NCI-H510A (cell line): ENCODE measurements around the gene TAS1R3.

ENCODE experiments used
- DNase-seq: peaks from one replicate; lab custom pipeline; 2025; lab: John Stamatoyannopoulos, UW

TAS1R3 gene

DNA sequence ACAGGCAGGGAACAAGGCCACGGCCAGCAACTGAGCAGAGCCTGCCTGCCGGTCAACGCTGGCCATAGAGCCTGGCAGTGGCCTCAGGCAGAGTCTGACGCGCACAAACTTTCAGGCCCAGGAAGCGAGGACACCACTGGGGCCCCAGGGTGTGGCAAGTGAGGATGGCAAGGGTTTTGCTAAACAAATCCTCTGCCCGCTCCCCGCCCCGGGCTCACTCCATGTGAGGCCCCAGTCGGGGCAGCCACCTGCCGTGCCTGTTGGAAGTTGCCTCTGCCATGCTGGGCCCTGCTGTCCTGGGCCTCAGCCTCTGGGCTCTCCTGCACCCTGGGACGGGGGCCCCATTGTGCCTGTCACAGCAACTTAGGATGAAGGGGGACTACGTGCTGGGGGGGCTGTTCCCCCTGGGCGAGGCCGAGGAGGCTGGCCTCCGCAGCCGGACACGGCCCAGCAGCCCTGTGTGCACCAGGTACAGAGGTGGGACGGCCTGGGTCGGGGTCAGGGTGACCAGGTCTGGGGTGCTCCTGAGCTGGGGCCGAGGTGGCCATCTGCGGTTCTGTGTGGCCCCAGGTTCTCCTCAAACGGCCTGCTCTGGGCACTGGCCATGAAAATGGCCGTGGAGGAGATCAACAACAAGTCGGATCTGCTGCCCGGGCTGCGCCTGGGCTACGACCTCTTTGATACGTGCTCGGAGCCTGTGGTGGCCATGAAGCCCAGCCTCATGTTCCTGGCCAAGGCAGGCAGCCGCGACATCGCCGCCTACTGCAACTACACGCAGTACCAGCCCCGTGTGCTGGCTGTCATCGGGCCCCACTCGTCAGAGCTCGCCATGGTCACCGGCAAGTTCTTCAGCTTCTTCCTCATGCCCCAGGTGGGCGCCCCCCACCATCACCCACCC, at the start of gene TAS1R3:
TSS of gene TAS1R3 (plus strand) at position 213 of the 898 bp plus-strand sequence. CDS start at position 279, 66 bp downstream.
- DNase-seq, result peak; percentile 63

DNA sequence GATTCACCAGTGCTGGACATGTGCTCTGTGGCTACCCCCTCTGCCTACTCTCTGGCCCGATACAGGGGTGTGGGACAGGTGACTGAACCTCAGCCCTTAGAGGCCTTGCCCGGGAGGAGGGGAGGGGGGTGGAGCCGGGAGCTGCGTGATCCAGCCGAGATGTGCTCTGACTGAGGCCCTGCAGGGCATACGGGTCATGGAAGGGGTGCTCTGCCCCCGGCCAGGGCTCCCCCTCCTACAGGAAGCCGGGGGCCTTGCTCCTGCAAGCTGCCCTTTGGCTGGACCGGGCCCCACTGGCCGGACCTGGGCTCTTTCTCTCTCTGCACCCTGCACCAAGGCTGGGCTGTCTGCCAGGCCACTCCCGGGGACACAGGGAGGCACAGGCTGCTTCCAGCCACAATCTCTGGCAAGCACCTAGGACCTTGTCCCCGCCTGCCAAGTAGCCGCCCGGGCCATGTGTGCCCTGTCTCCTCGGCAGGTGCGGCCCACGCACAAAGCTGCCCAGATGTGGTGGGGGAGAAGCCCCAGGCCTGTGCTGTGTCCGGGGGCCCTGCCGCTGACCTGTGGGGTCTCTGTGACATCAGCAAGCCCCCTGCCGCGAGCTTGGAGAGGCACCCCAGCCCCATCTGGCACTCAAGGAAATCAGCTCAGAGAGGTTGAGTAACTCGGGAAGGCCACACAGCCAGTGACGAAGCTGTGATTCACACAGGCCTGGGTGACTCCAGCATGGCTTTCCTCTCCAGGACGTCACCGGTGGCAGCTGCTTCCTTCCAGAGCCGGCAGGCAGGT, 49.4 kb upstream of the TAS1R3 start:
- peak; percentile 56 for DNase-seq

DNA sequence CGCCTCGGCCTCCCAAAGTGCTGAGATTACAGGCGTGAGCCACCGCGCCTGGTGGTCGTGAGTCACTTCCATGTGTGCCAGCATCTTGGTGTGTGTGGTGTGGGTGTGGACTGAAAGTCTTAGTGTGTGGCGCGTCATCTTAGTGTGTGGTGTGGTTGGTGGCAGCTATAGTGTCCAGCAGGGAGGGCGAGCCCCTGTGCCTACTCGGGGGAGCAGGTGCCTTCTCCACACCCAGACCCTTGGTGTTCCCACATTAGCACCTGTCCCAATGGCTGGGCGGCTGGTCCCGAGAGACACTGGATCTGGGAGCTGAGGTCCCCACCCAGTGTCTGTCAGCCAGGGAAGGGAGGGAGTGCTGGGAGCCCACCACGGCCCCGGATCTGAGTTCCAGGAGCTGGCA, 48.1 kb upstream of the TAS1R3 start:
- DNase-seq, result no peak

DNA sequence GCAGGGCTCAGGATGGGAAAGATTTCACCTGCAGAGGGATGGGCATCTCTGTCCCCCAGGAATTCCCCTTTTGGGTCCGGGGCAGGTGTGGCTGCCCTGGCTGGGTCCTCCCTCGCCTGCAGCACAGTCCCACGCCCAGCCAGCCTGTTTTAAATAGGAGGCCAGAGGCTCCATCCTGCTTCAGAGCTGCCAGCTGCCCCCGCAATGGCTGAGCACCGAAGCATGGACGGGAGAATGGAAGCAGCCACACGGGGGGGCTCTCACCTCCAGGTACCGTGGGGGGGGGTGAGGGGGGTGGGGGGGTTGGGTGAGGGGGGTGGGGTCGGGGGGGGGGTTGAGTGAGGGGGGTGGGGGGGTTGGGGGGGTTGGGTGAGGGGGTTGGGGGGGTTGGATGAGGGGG, 47.3 kb upstream of the TAS1R3 start:
- DNase-seq, result no peak

DNA sequence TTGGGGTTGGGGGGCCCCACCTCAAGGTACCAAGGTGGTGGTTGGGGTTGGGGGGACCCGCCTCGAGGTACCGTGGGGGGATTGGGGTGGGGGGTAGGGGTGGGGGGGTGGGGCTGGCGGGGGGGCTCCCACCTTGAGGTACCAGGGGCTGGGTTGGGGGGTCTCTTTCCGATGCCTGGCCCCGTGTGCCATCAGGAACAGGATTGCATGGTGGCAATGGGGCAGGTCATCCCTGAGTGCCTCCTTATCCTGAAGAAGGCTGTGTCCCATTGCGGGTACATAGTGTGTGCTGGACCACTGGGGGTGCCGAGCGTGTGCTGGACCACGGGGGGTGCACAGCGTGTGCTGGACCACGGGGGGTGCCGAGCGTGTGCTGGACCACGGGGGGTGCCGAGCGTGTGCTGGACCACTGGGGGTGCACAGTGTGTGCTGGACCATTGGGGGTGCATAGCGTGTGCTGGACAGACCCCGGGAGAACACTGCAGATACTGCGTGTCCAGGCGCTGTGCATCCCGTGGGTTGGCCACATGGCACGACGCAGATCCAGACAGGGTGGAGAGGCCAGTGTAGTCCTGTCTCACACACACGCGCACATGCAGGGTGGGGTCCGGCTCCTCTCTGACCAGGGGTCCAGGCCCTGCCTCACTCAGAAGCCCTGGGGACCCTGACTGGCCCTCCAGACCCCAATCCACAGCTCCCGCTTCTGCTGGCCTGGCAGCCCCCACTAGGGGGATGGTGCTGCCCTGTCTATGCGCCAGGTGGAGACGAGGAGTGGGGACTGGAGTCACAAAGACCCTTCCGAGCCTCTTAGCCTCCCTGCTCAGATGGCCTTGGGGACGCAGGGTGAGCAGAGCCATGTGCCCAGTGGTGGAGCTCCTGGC, 46.6 kb upstream of the TAS1R3 start:
- DNase-seq, result no peak

DNA sequence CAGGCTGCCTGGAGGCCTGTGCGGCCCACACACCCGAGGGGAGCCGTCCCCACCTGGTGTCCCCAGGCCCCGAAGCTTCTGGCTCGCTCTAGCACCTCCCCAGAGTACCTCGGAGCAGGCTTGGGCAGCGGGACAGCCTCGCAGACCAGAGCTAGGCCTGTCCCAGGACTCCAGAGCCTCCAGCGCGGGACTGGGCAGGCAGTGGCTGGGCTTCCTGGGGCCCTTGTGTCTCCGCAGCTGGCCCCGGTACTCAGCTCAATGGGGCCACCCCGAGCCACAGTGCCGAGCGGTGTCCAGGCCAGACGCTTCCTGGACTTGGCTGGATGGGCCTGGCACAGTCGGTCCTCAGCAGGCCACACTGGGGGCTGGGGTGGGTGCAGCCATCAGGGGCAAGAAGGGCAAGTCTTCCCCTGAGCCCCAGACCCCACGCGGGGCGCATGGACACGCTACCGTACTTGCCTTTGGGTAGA, 45.9 kb upstream of the TAS1R3 start:
- DNase-seq, result no peak

DNA sequence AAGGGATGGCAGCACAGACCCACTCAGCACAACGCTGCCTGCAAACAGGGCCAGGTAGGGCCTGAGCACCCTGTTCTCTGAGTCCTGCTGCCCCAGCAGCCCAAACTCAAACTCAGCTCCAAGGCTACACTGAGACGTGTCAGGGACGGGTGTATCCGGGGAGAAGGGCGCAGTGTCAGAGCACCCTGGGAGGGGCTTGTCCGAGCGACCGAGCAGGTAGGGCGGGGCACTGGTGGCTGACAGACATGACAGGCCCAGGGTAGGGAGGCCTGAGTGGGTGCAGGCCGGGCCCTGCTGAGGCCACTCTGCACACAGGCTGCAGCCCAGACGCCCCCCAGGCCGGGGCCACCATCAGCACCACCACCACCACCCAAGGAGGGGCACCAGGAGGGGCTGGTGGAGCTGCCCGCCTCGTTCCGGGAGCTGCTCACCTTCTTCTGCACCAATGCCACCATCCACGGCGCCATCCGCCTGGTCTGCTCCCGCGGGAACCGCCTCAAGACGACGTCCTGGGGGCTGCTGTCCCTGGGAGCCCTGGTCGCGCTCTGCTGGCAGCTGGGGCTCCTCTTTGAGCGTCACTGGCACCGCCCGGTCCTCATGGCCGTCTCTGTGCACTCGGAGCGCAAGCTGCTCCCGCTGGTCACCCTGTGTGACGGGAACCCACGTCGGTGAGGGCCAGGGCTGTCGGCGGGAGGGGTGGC, 45.3 kb upstream of the TAS1R3 start:
- DNase-seq, result no peak

DNA sequence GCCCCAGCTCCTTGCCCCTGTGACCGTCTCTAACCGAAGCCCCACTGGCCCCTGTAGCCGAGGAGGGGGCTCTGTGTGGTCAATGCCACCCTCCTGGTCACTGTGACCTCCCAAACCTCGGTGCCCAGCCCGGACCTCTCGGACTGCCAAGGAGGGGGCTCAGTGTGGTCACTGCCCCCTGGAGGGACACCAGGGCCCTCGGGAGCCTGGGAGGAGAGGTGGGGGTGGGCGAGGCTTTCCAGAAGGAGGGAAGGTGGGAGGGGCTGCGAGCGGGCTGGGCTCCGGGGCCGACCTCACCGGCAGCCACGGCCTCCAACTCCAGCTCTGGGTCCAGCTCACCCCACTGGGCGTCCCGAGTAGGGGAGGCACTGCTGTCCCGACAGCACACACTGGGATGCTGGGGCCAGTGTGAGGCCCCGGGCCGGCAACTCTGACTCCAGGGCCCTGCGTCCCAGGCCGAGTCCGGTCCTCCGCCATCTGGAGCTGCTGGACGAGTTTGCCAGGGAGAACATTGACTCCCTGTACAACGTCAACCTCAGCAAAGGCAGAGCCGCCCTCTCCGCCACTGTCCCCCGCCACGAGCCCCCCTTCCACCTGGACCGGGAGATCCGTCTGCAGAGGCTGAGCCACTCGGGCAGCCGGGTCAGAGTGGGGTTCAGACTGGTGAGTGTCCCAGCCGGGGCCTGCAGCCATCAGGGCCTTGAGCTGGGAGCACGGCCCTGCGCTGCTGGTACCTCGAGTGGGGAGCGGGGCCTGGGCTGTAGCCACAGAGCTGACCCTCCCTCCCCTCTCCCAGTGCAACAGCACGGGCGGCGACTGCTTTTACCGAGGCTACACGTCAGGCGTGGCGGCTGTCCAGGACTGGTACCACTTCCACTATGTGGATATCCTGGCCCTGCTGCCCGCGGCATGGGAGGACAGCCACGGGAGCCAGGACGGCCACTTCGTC, 44.5 kb upstream of the TAS1R3 start:
- DNase-seq, result no peak

DNA sequence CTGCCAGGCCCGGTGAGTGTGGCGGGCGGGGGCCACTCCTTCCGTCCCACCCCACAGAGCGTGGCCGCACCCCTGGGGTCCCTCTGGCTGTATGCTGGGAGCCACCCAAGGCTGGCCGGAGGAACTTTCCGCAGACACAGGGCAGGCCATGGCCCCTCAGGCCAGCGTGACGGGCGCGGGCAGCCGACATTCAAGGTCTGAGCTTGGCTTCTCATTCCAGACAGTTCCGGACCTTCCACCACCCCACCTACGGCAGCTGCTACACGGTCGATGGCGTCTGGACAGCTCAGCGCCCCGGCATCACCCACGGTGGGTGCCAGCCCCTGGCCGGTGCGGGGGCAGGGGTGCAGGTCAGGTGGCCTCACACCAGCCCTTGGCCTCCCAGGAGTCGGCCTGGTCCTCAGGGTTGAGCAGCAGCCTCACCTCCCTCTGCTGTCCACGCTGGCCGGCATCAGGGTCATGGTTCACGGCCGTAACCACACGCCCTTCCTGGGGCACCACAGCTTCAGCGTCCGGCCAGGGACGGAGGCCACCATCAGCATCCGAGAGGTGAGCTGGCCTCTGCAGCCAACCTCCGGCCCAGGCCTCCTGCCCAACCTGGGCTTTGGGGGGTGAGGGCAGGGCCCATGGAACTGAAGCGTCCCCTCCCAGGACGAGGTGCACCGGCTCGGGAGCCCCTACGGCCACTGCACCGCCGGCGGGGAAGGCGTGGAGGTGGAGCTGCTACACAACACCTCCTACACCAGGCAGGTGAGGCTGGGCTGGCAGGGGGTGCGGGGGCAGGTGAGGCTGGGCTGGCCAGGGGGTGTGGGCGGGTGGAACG, 43.6 kb upstream of the TAS1R3 start:
- peak; percentile 60 for DNase-seq

DNA sequence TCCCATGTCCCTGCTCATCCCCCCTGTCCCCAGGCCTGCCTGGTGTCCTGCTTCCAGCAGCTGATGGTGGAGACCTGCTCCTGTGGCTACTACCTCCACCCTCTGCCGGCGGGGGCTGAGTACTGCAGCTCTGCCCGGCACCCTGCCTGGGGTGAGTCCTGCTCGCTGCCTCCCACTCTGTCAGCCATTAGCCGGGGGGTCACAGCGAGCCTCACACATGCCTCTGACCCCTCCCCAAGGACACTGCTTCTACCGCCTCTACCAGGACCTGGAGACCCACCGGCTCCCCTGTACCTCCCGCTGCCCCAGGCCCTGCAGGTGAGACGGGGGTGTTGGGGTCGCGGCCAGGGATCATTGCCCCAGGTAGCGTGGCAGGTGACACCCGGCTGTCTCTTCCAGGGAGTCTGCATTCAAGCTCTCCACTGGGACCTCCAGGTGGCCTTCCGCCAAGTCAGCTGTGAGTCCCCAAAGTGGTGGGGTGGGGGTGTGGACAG, 40.8 kb upstream of the TAS1R3 start:
- peak; percentile 77 for DNase-seq

DNA sequence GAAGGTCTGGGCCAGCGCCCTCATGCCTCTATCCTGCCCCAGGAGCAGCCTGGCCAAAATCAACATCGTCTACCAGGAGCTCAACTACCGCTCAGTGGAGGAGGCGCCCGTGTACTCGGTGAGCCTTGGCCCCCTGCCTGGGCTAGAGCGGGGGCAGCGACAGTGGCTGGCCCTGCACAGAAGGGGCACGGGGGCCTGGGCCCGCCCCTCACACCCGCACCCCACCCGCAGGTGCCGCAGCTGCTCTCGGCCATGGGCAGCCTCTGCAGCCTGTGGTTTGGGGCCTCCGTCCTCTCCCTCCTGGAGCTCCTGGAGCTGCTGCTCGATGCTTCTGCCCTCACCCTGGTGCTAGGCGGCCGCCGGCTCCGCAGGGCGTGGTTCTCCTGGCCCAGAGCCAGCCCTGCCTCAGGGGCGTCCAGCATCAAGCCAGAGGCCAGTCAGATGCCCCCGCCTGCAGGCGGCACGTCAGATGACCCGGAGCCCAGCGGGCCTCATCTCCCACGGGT, 40.0 kb upstream of the TAS1R3 start:
- DNase-seq, result peak; percentile 65

DNA sequence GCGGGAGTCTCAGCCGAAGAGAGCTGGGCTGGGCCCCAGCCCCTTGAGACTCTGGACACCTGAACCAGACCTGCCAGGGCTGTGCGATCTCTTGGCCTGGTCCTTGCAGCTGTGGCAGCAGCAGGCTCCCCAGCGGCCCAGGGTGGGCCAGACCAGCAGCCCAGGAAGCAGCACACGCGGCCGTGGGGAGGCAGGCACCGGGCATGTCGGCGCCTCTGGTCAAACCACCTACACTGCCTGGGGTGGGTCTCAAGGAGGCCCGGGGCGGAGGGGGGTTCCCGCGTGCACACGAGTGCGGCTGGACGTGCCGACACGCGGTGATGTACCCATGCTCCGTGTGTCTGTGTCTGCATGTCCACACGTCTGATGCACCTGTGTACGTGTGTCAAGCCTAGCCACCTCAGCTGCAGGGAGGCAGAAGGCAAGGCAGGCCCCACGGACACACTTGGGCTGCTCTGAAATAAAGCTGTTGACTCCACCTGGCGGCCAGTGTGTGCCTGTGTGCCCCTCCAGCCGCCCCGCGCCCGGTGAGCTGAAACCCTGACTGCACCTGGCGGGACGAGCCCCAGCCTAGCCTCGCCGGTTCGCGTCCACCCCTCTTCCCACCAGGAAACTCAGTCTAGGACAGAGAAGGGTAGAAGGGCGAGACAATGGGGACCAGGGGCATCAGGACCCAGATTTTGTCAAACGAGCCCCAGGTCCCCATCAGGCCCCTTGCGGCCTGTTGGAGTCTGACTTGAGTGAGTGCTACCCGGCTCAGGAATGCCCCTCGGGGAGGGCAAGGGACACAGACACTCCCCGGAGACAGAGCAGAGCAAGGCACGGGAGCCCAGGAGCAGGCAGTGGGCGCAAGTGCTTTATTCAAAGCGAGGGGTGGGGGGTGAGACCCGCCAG, 39.3 kb upstream of the TAS1R3 start:
- DNase-seq, result peak; percentile 98

DNA sequence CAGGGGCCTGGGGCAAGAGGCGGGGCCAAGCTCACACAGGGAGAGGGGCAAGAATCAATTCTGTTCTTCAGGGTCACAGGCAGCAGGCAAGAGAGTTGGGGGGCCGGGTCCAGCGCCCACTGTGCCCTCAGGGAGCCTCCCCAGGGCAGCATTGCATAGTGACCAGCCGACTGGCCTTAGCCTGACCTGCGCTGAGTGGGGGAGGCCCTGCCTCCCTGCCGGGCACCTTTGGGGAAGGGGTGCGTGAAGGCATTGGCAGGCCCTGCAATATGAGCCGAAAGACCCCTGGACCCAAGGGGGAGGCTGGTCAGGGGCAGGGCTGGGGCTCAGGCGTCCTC, 38.7 kb upstream of the TAS1R3 start:
- DNase-seq, result no peak

DNA sequence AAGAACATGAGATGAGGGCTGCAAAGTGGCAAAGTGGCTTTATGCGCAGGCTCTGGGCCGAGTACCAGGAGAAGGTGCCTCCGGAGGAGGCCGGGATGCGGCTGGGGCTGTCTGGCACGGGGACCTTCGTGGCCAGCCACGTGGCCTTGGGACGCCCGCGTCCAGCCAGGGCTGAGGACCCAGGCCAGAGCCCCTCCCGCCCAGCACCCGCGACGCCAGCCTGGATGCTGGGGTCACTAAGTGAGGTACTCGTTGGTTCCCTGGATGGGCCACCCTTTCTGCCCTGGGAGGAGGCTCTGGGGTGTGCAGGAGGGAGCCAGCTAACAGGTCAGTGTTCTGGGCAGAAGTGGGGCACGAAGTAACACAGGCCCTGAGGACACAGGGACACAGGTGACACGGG, 38.2 kb upstream of the TAS1R3 start:
- no peak for DNase-seq

DNA sequence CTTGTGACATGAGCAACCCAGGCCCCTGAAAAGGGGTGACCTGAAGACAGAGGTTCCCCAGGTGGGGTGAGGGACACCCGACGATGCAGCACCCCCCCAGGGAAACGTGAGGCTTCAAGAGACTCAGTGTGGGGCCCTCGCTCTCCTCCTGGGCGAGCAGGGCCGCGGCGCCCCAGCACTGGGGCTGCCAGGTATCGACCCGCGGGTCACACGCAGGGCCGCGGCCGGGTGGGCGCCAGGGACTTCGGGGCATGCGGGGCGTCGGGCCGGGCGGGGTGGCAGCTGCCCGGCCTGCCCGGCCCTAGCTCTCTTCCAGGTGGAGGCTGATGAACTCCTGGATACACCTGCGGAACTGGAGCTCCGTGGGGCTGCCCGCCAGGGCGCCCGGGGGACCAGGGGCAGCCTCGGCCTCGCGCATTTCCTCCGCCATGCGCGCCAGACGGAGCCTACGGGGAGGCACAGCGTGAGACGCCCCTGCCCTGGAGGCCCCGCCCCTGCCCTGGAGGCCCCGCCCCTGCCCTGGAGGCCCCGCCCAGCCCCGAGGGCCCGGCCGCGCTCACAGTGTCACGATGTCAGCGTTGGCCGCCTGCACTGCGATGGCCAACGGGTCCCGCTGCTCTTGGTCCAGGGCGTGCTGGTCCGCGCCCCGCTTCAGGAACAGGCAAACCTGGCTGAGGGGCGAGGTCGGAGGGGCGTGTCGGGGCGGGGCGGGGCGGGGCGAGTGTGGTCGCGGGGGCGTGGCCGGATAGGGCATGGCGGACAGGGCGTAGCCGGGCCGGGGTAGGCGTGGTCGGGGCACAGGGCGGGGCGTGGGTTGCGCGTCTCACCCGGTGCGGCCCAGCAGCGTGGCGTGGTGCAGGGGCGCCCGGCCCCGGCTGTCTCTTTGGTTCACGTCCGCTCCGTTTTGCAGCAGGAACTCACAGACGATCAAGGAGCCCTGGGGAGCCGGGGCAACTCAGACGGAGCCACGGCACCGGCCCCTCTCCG, 37.5 kb upstream of the TAS1R3 start:
- DNase-seq, result no peak

DNA sequence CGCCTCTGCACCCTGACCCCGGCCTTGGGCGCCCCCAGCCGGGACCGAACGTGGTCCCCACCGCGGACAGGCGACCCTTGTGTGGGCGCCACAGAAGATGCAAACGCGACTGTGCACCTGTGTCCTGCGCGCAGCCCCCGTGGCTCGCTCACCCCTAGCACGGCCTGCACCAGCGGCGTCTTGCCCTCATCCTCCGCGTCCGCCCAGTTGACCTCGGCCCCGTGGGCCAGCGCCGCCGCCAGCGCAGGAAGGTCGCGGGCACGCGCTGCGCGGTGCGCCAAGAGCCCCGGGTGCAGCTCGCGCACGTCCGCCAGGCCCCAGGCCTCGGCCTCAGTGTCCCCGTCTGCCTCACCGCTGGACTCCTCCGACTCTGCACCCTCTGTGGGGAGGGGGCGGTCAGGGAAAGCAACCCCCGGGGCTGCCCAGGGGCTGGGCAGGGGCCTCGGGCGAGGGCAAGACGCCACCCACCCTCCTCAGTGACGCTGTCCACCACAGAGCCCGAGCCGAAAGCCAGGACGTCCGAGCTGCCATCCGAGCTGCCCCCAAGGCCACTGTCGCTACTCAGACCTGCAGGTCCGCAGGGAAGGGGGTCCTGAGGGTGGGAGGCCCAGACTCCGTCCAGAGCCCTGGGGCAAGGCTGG, 36.7 kb upstream of the TAS1R3 start:
- DNase-seq, result no peak
